Parathyroid adenoma (tissue), 2 donors: ENCODE measurements around the gene TMBIM6.

Experiments used
- H2AFZ ChIP-seq: fragments of 300-600 bp; sonication (generic); one replicate; pipeline ENCODE4 v1.7.0; 2017; ENCODE audit warnings: antibody characterized with exemption, mild to moderate bottlenecking
- H3K27ac ChIP-seq: fragments of 300-600 bp; sonication (generic); one replicate; pipeline ENCODE4 v1.7.0; 2017
- H3K27me3 ChIP-seq: fragments of 300-600 bp; sonication (generic); one replicate; pipeline ENCODE4 v1.7.0; 2017; ENCODE audit warnings: low read length; ENCODE audit not compliant: control insufficient read depth, insufficient read depth
- H3K36me3 ChIP-seq: fragments of 300-600 bp; sonication (generic); one replicate; pipeline ENCODE4 v1.7.0; 2017; ENCODE audit warnings: low read length; ENCODE audit not compliant: control insufficient read depth, insufficient read depth
- H3K4me1 ChIP-seq: fragments of 300-600 bp; sonication (generic); one replicate; pipeline ENCODE4 v1.7.0; 2017; ENCODE audit warnings: control low read depth
- H3K4me2 ChIP-seq: fragments of 300-600 bp; sonication (generic); one replicate; pipeline ENCODE4 v1.7.0; 2017; ENCODE audit warnings: low read length
- H3K4me3 ChIP-seq: fragments of 300-600 bp; sonication (generic); one replicate; pipeline ENCODE4 v1.7.0; 2017; ENCODE audit warnings: low read depth, low read length
- H3K79me2 ChIP-seq: fragments of 300-600 bp; sonication (generic); one replicate; pipeline ENCODE4 v1.7.0; 2017; ENCODE audit warnings: control low read depth
- H3K9ac ChIP-seq: fragments of 300-600 bp; sonication (generic); one replicate; pipeline ENCODE4 v1.7.0; 2017; ENCODE audit warnings: mild to moderate bottlenecking
- H3K9me3 ChIP-seq: fragments of 300-600 bp; sonication (generic); one replicate; pipeline ENCODE4 v1.7.0; 2017; ENCODE audit warnings: low read length; ENCODE audit not compliant: control insufficient read depth
- CTCF ChIP-seq: fragments of 300-600 bp; sonication (generic); IDR thresholded peaks from one replicate; pipeline ENCODE4 v1.7.0; 2017; ENCODE audit warnings: antibody characterized with exemption, mild to moderate bottlenecking
- donor health status: primary hyperparathyroidism.

The TMBIM6 gene

DNA sequence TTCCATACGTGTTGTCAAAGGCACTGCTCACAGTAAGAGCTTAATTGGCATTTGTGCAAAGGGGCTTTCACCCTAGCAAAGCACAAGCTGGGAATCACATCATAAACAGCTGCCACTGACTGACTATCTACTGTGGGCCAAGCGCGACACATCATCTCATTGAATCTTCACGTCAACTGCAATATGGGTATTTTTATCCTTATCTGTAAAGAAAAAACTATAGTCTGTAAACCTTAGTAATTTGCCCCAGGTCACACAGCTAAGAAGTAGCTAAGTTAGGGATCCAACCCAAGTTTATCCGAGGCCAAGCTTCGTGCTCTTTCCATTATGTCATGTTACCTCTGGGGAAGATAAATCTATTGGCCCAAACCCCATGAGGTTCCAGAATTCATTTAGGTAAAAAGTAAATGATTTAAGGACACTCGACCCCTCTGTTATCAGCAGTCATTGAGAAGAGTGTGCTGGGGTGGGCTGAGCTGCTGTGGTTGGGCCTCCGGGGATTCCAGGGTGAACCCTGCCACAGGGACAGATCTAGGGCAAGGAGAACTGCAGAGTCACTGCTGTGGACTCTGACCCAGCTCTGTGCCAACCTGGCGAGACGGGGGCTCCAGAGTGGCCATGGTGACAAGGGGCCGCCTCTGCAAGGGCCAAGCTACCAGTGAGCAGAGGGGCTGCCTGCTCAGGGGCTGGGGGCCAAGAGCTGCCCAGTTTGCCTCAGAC is 59.2 kb downstream of the TMBIM6 start:
- no peak overlapping the region for H3K27ac ChIP-seq

GRCh38 chr12:49801141-49802063 is 60.0 kb downstream of the TMBIM6 start:
- no peak for TF ChIP-seq CTCF
- Histone ChIP-seq H3K4me3 (no peak overlapping the region), H3K27ac (no peak overlapping the region), H3K4me2 (no peak overlapping the region), H3K36me3 (no peaks in the 10 kb centered on the region), H3K27me3 (no peaks in the 10 kb centered on the region), H3K9ac (no peak overlapping the region), H3K79me2 (peaks cover 7% of the 10 kb centered on the region), H3K9me3 (no peaks in the 10 kb centered on the region), H3K4me1 (no peaks in the 10 kb centered on the region), H2AFZ (no peak overlapping the region)

More for the DNA sequence above, 59.2 kb downstream of the TMBIM6 start:
- Histone ChIP-seq H3K4me2 (no peak overlapping the region), H3K36me3 (no peaks in the 10 kb centered on the region), H3K9ac (no peak overlapping the region), H3K9me3 (no peaks in the 10 kb centered on the region), H3K4me3 (no peak overlapping the region), H3K79me2 (peaks cover 7% of the 10 kb centered on the region), H3K27me3 (no peaks in the 10 kb centered on the region), H3K4me1 (no peaks in the 10 kb centered on the region), H2AFZ (no peak overlapping the region)
- TF ChIP-seq CTCF = no peak

DNA sequence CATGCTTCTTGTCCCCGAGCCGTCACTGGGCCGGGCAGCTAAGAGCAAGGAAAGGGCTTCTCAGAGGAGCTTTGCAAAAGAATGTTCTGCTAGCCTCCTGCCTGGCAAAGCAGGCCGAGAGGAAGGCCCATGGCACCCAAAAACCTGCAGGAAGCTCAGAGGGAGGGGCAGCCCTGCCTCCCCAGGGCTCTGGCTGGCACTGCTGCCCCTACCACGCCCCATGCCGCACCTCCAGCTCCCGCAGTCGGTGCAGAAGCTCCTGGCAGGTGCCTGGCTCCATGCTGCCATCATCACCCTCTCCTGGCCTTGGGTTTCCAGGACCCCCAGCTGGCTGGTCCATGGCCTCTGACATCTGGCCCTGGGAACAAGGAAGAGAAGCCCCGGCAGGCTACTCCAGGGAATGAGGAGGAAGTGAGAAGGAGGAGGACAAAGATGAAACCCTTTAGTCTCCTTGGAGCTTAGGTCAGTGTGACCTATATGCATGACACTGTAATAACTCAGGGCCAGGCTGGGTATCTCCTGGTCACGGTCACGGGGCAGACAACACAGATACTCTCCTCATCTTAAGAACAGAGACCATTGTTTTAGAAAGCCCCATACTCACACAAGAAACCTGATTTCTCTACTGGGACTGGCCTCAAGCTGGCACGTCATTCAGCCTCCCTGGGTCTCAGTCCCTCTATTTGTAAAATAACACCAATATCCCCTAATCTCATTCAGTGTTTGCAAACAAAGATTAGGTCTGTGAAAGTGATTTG is 62.5 kb downstream of the TMBIM6 start:
- no peak overlapping the region for H3K27ac ChIP-seq
- TF ChIP-seq CTCF = no peak
- H3K36me3 ChIP-seq = no peaks in the 10 kb centered on the region
- no peaks in the 10 kb centered on the region for H3K27me3 ChIP-seq
- no peak overlapping the region for H3K4me3 ChIP-seq
- no peak overlapping the region for H3K4me2 ChIP-seq
- no peak overlapping the region for H3K9ac ChIP-seq
- H3K9me3 ChIP-seq = no peaks in the 10 kb centered on the region
- H3K4me1 ChIP-seq = no peaks in the 10 kb centered on the region
- H3K79me2 ChIP-seq = peaks cover 7% of the 10 kb centered on the region
- no peak overlapping the region for H2AFZ ChIP-seq

DNA sequence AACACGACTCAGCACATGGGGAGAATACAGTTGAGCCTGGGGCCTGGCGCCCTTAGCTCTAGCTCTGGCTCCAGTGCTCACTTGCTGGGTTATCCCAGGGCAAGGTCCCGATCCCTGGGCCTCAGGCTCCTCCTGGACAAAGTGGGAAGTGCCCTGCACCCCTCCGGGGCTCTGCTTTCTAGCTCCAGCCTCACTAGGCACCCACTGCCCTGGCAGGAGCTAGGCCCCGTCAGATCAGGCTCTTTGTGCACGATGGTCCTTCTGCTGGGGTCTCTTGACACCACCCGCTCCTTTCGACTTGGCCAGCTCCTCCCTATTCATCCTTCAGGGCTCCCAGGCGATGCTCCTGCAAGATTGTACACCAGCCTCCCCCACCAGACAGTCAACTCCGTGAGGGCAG is 63.5 kb downstream of the TMBIM6 start:
- H3K9me3 ChIP-seq = no peaks in the 10 kb centered on the region
- no peaks in the 10 kb centered on the region for H3K36me3 ChIP-seq
- H3K4me1 ChIP-seq = no peaks in the 10 kb centered on the region
- H2AFZ ChIP-seq = no peak overlapping the region
- H3K4me2 ChIP-seq = no peak overlapping the region
- H3K9ac ChIP-seq = no peak overlapping the region
- no peak overlapping the region for H3K4me3 ChIP-seq
- no peaks in the 10 kb centered on the region for H3K27me3 ChIP-seq
- H3K27ac ChIP-seq = no peak overlapping the region
- peaks cover 10% of the 10 kb centered on the region for H3K79me2 ChIP-seq
- no peak for TF ChIP-seq CTCF
